Trophoblast cell (in vitro differentiated cells and primary cell): ENCODE results near the gene SMG6.

ENCODE experiments used
- DNase-seq, 2 donors: peaks; one replicate each; pipeline ENCODE4 v3.0.0-alpha.2; 2016
- H2AFZ ChIP-seq: 2 replicates; pipeline ENCODE4 v1.6.1; 2013; ENCODE audit warnings: low read length, moderate library complexity, mild to moderate bottlenecking; ENCODE audit not compliant: insufficient read depth, poor library complexity
- H2AK5ac ChIP-seq: 2 replicates; pipeline ENCODE4 v1.6.1; 2013; ENCODE audit warnings: mild to moderate bottlenecking, low read length
- H2BK120ac ChIP-seq: 2 replicates; pipeline ENCODE4 v1.6.1; 2013; ENCODE audit warnings: low read length, mild to moderate bottlenecking, moderate library complexity; ENCODE audit not compliant: insufficient read depth, poor library complexity
- H2BK12ac ChIP-seq: 2 replicates; pipeline ENCODE4 v1.6.1; 2013; ENCODE audit warnings: mild to moderate bottlenecking, low read length, moderate library complexity
- H2BK5ac ChIP-seq: 2 replicates; pipeline ENCODE4 v1.6.1; 2013; ENCODE audit warnings: low read length, low read depth, moderate library complexity, mild to moderate bottlenecking; ENCODE audit not compliant: poor library complexity
- H3K14ac ChIP-seq: 2 replicates; pipeline ENCODE4 v1.6.1; 2013; ENCODE audit warnings: mild to moderate bottlenecking, low read length
- H3K18ac ChIP-seq: 2 replicates; pipeline ENCODE4 v1.6.1; 2013; ENCODE audit warnings: mild to moderate bottlenecking, low read length
- H3K23ac ChIP-seq: 2 replicates; pipeline ENCODE4 v1.6.1; 2013; ENCODE audit warnings: low read length
- H3K27ac ChIP-seq: 2 replicates; pipeline ENCODE4 v1.5.1; 2013; ENCODE audit warnings: low read depth, mild to moderate bottlenecking, inconsistent platforms, low read length, moderate library complexity
- H3K27me3 ChIP-seq: 2 replicates; pipeline ENCODE4 v1.6.1; 2013; ENCODE audit warnings: inconsistent platforms, mild to moderate bottlenecking, low read length, moderate library complexity; ENCODE audit not compliant: insufficient read depth
- H3K36me3 ChIP-seq, 2 experiments: 1 replicate in 1 of 2; 2 replicates in 1 of 2; pipeline ENCODE4 v1.6.1; 2013; ENCODE audit warnings: low read length in 2 of 2, mild to moderate bottlenecking in 2 of 2, moderate library complexity in 1 of 2; ENCODE audit not compliant: insufficient read depth in 2 of 2, control insufficient read depth in 1 of 2
- H3K4ac ChIP-seq: 2 replicates; pipeline ENCODE4 v1.6.1; 2013; ENCODE audit warnings: low read depth, mild to moderate bottlenecking, low read length, moderate library complexity
- H3K4me1 ChIP-seq, 2 experiments: 1 replicate in 1 of 2; 2 replicates in 1 of 2; pipeline ENCODE4 v1.6.1; 2013; ENCODE audit warnings: low read length in 2 of 2, mild to moderate bottlenecking in 2 of 2, moderate library complexity in 1 of 2; ENCODE audit not compliant: insufficient read depth in 2 of 2, control insufficient read depth in 1 of 2
- H3K4me2 ChIP-seq: 2 replicates; pipeline ENCODE4 v1.6.1; 2013; ENCODE audit warnings: inconsistent platforms, mild to moderate bottlenecking, low read length, moderate library complexity
- H3K4me3 ChIP-seq: 2 replicates; pipeline ENCODE4 v1.5.1; 2013; ENCODE audit warnings: mild to moderate bottlenecking, low read depth, low read length, inconsistent platforms
- H3K79me1 ChIP-seq: one replicate; pipeline ENCODE4 v1.6.1; 2013; ENCODE audit warnings: low read length
- H3K79me2 ChIP-seq: 2 replicates; pipeline ENCODE4 v1.6.1; 2013; ENCODE audit warnings: low read length, mild to moderate bottlenecking; ENCODE audit not compliant: control insufficient read depth, insufficient read depth, poor library complexity
- H3K9ac ChIP-seq: 2 replicates; pipeline ENCODE4 v1.6.1; 2013; ENCODE audit warnings: mild to moderate bottlenecking, low read length
- H3K9me3 ChIP-seq: 2 replicates; pipeline ENCODE4 v1.6.1; 2013; ENCODE audit warnings: low read depth, mild to moderate bottlenecking, control low read depth, inconsistent platforms, low read length; ENCODE audit not compliant: insufficient read depth
- H4K12ac ChIP-seq: 2 replicates; pipeline ENCODE4 v1.6.1; 2013; ENCODE audit warnings: low read depth, mild to moderate bottlenecking, low read length, moderate library complexity
- H4K8ac ChIP-seq: 2 replicates; pipeline ENCODE4 v1.6.1; 2013; ENCODE audit warnings: low read depth, mild to moderate bottlenecking, low read length, moderate library complexity
- H4K91ac ChIP-seq: one replicate; pipeline ENCODE4 v1.6.1; 2013; ENCODE audit warnings: low read depth, mild to moderate bottlenecking, low read length, moderate library complexity
- WGBS: extraction: QIAGEN DNeasy Blood & Tissue Kit; methylation state at CpG from one replicate; pipeline ENCODE4 v1.1.7; 2013; ENCODE audit warnings: missing lambda C conversion rate; ENCODE audit not compliant: insufficient read length, insufficient coverage; ENCODE audit errors: extremely low coverage; 5-methylcytosine and 5-hydroxymethylcytosine counted together

SMG6 gene

DNA sequence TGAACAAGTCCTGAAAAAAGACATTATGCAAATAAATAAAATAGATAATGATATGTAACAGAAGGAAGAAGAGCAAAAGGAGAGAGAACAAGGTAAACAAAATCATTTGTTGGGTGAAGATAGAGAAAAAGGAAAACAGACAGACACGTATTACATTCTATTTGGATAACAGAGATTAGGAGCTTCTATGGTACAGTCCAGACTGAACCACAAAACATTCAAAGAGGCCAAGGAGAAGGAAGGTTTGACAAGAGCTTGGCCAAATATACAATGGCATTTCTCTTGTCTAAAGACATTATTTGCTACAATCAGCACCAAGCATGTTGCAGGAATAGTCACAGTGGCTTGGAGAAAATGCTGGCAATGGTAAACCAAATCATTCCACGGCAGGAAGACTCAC is 29.2 kb downstream of the SMG6 start:
- Histone ChIP-seq H3K79me1 (no peaks in the 10 kb centered on the region), H3K4me1 (no peaks in the 10 kb centered on the region), H2BK12ac (no peak overlapping the region), H2AK5ac (no peak overlapping the region), H2BK120ac (no peak overlapping the region), H3K4me2 (no peak overlapping the region), H3K36me3 (peaks cover 17 to 25% of the 10 kb centered on the region in 2 experiments), H3K4me3 (no peak overlapping the region), H3K27ac (no peak overlapping the region), H3K4ac (no peak overlapping the region), H2BK5ac (no peak overlapping the region), H4K8ac (no peak overlapping the region), H3K27me3 (no peaks in the 10 kb centered on the region), H3K9me3 (no peaks in the 10 kb centered on the region), H3K9ac (no peak overlapping the region), H3K23ac (no peak overlapping the region), H3K79me2 (no peaks in the 10 kb centered on the region), H4K12ac (no peak overlapping the region), H3K14ac (no peak overlapping the region), H2AFZ (no peak overlapping the region), H4K91ac (no peak overlapping the region), H3K18ac (no peak overlapping the region)
- no CpG with 5 or more reads among the region's 2 CpGs for WGBS
- DNase-seq = no peak

DNA sequence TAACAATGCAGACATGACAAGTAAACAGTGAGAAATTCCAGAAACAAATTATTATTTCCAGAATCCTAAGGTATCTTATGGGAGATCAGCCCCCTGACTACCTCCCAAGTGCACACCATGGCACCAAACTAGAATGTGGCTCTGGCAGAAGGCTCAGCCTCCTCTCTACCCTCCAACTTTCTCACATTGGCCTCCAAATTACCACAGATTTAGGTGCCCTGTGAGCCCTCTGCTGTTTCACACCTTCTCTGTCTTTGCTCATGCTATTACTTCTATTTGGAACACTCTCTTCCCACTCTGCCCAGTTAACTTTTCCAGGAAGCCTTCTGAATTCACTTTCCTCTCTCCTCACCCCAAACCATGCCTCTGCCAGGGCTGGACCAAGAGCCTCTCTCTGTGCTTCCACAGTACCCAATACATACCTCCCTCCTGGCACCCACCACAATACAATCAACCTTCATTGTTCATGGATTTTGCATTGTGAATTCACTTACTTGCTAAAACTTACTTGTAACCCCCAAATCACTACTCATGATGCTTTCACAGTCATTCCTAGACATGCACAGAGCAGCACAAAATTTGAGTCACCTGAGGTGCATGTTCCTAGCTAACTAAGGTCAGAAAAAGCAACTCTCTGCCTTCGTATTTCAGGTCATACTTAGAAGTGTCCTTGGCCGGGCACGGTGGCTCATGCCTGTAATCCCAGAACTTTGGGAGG is 31.4 kb downstream of the SMG6 start:
- H3K4me3 ChIP-seq = no peak overlapping the region
- H4K8ac ChIP-seq = no peak overlapping the region
- H3K23ac ChIP-seq = no peak overlapping the region
- no peak overlapping the region for H3K27ac ChIP-seq
- H3K27me3 ChIP-seq = no peaks in the 10 kb centered on the region
- H3K4ac ChIP-seq = no peak overlapping the region
- H3K79me2 ChIP-seq = no peaks in the 10 kb centered on the region
- no peak overlapping the region for H2BK12ac ChIP-seq
- H3K79me1 ChIP-seq = no peaks in the 10 kb centered on the region
- no peak overlapping the region for H2BK120ac ChIP-seq
- no peaks in the 10 kb centered on the region for H3K9me3 ChIP-seq
- no peak overlapping the region for H3K9ac ChIP-seq
- H3K18ac ChIP-seq = no peak overlapping the region
- no peak overlapping the region for H2AK5ac ChIP-seq
- no peaks in the 10 kb centered on the region for H3K4me1 ChIP-seq
- H2BK5ac ChIP-seq = no peak overlapping the region
- DNase-seq = no peak
- H3K4me2 ChIP-seq = no peak overlapping the region
- no peak overlapping the region for H3K14ac ChIP-seq
- H3K36me3 ChIP-seq = peaks cover 14 to 23% of the 10 kb centered on the region in 2 experiments
- H2AFZ ChIP-seq = no peak overlapping the region
- no peak overlapping the region for H4K91ac ChIP-seq
- no CpG with 5 or more reads among the region's 3 CpGs for WGBS
- no peak overlapping the region for H4K12ac ChIP-seq

DNA sequence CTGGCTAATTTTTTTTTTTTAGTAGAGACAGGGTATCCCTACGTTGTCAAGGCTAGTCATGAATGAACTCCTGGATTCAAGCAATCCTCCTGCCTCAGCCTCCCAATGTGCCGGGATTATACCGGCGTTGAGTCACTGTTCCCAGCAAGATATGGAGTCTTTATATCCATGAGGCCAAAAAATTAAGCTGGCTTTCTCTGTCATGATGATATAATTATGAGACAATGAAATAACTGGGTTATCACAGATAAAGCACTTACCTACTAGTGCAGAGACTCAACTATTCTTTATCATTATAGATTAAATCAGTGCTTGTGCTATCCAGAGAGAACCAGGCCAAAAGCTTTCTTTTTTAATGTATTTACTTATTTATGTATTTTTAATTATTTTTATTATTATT is 36.2 kb downstream of the SMG6 start:
- H3K9me3 ChIP-seq = no peaks in the 10 kb centered on the region
- no peak overlapping the region for H3K18ac ChIP-seq
- H3K9ac ChIP-seq = no peak overlapping the region
- H3K27ac ChIP-seq = no peak overlapping the region
- no peak overlapping the region for H3K23ac ChIP-seq
- H2AFZ ChIP-seq = no peak overlapping the region
- H3K79me1 ChIP-seq = no peaks in the 10 kb centered on the region
- no peak overlapping the region for H4K8ac ChIP-seq
- no peak overlapping the region for H3K4ac ChIP-seq
- H3K36me3 ChIP-seq = peaks cover 8% of the 10 kb centered on the region in 2 experiments
- H3K4me2 ChIP-seq = no peak overlapping the region
- H3K14ac ChIP-seq = no peak overlapping the region
- no peak overlapping the region for H2BK5ac ChIP-seq
- no peak overlapping the region for H3K4me3 ChIP-seq
- H2BK12ac ChIP-seq = no peak overlapping the region
- H3K27me3 ChIP-seq = no peaks in the 10 kb centered on the region
- H4K12ac ChIP-seq = no peak overlapping the region
- H3K4me1 ChIP-seq = no peaks in the 10 kb centered on the region
- no peak for DNase-seq
- WGBS = no CpG with 5 or more reads among the region's 4 CpGs
- H3K79me2 ChIP-seq = no peaks in the 10 kb centered on the region
- no peak overlapping the region for H2AK5ac ChIP-seq
- no peak overlapping the region for H4K91ac ChIP-seq
- H2BK120ac ChIP-seq = no peak overlapping the region

DNA sequence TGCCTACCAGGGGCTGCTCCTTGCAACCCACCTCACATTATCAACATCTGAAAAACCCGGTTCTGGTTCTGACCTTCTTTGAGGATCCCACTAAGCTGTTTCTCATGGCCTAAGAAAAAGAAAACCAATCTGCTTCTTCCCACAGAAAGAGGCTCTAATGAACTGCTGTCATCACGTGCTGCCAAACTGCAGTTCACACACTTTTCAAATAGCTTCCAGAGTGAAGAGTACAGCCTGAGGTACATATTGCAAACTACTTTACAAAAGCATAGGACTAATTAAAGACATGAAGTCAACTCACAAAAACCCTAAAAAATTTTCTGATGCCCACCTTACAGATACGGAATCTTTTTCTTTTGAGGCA is 36.7 kb downstream of the SMG6 start:
- no peaks in the 10 kb centered on the region for H3K4me1 ChIP-seq
- no peaks in the 10 kb centered on the region for H3K27me3 ChIP-seq
- no peak overlapping the region for H2AFZ ChIP-seq
- H2BK120ac ChIP-seq = no peak overlapping the region
- WGBS = no CpG with 5 or more reads among the region's 3 CpGs
- no peak overlapping the region for H3K4ac ChIP-seq
- H3K23ac ChIP-seq = no peak overlapping the region
- no peak overlapping the region for H3K4me2 ChIP-seq
- no peak overlapping the region for H3K9ac ChIP-seq
- no peaks in the 10 kb centered on the region for H3K79me1 ChIP-seq
- H3K14ac ChIP-seq = no peak overlapping the region
- no peak overlapping the region for H2BK12ac ChIP-seq
- no peak overlapping the region for H4K8ac ChIP-seq
- H3K4me3 ChIP-seq = no peak overlapping the region
- H3K9me3 ChIP-seq = no peaks in the 10 kb centered on the region
- peaks cover 4 to 8% of the 10 kb centered on the region in 2 experiments for H3K36me3 ChIP-seq
- no peak overlapping the region for H3K27ac ChIP-seq
- H2BK5ac ChIP-seq = no peak overlapping the region
- H3K18ac ChIP-seq = no peak overlapping the region
- no peak overlapping the region for H4K91ac ChIP-seq
- H2AK5ac ChIP-seq = no peak overlapping the region
- no peak for DNase-seq
- H3K79me2 ChIP-seq = no peaks in the 10 kb centered on the region
- H4K12ac ChIP-seq = no peak overlapping the region
